AG09319 (cell line): ENCODE data around the gene MYO7A.

Source experiments
- DNase-seq: peaks from one replicate; pipeline ENCODE4 v3.0.0-alpha.2; 2010; ENCODE audit warnings: low read depth; ENCODE audit errors: extremely low read depth
- TF ChIP-seq, protein P1 (sequence below): IDR thresholded peaks from 2 replicates; pipeline ENCODE4 v1.5.1; 2011; ENCODE audit warnings: low read depth, mild to moderate bottlenecking, inconsistent platforms, low read length, moderate library complexity

Gene MYO7A

DNA sequence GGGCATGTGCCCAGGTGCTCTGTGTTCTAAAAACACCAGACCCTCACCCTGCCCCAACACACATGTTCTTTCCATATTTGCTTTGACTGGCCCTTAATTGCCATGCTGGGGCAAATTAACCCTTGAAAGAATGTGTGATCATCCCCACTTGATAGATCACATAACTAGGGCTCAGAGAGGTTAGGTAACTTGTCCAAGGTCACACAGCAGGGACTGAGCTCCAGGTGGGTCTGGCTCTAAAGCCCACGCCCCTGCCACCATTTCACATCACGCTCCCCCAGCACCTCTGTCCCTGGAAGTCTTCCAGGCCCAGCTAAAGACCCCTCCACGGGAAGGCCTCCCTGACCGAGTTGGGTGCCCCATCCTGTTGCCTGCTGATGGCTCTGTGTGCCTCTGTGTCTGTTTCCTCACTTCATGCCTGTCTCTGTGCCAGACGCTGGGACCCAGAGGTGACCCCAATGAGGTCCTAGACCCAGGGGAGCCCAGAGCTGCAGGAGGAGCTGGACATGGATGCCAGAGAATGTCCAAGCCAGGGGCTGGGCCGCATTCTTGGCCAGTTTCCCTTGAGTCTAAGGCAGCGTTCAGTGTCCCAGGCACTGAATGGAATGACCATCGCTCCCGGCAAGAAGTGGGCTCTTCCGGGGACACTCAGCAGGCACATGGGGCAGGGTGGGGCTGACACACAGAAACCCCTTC lies 79.7 kb downstream of the MYO7A start:
- no peak for DNase-seq
- TF ChIP-seq, protein P1, sequence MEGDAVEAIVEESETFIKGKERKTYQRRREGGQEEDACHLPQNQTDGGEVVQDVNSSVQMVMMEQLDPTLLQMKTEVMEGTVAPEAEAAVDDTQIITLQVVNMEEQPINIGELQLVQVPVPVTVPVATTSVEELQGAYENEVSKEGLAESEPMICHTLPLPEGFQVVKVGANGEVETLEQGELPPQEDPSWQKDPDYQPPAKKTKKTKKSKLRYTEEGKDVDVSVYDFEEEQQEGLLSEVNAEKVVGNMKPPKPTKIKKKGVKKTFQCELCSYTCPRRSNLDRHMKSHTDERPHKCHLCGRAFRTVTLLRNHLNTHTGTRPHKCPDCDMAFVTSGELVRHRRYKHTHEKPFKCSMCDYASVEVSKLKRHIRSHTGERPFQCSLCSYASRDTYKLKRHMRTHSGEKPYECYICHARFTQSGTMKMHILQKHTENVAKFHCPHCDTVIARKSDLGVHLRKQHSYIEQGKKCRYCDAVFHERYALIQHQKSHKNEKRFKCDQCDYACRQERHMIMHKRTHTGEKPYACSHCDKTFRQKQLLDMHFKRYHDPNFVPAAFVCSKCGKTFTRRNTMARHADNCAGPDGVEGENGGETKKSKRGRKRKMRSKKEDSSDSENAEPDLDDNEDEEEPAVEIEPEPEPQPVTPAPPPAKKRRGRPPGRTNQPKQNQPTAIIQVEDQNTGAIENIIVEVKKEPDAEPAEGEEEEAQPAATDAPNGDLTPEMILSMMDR: no peak

DNA sequence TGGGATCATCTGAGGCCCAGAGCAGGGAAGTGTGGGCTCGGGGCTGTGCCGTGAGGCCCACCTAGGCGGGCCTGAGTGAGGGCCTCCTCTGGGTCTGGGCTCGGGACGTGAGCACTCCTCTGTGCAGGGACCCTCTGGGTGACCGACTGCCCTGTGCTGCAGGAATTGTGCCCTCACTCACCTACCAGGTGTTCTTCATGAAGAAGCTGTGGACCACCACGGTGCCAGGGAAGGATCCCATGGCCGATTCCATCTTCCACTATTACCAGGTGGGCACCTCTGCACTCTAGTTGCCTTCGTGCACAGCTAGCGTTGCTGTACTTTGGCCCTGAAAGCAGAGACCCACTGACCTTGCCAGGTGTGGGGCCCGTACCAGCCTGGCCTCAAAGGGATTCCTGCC lies 80.5 kb downstream of the MYO7A start:
- TF ChIP-seq, protein P1: no peak
- DNase-seq: no peak

- DNase-seq: no peak
- TF ChIP-seq, protein P1: no peak
Measured at GRCh38 chr11:77209663-77210062, 81.6 kb downstream of the MYO7A start.

GRCh38 chr11:77211040-77211451 lies 83.0 kb downstream of the MYO7A start:
- DNase-seq: no peak
- TF ChIP-seq, protein P1: no peak

DNA sequence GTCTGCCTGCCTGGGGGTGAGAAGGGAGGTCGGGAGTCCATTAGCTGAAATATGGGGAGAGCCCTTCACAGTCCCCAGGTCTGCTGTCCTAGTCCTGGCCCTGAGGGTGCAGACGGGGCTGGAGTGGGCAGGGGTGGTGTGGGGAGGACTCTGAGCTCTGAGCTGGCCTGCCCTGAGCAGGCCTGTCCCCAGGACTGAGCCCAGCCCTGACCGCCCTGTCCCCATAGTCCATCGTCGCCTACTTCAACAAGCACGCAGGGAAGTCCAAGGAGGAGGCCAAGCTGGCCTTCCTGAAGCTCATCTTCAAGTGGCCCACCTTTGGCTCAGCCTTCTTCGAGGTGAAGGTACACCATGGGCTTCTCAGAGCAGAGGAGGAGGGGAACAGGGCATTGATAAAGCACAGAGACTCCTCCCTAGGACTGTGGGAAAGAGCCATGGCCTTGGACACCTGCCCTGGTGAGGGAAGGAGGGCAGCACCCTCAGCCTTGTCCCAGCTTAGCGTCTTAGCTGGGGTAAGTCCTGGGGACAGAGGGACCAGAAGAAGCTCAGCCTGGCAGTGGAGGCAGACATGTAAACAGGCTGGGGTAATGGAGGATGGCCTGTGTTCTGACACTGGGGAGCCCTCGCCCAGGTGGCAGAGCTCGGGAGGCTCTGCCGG lies 83.7 kb downstream of the MYO7A start:
- TF ChIP-seq, protein P1: no peak
- no peak for DNase-seq

- TF ChIP-seq, protein P1: no peak
- DNase-seq: no peak
Measured at GRCh38 chr11:77212314-77213007, 84.4 kb downstream of the MYO7A start.

DNA sequence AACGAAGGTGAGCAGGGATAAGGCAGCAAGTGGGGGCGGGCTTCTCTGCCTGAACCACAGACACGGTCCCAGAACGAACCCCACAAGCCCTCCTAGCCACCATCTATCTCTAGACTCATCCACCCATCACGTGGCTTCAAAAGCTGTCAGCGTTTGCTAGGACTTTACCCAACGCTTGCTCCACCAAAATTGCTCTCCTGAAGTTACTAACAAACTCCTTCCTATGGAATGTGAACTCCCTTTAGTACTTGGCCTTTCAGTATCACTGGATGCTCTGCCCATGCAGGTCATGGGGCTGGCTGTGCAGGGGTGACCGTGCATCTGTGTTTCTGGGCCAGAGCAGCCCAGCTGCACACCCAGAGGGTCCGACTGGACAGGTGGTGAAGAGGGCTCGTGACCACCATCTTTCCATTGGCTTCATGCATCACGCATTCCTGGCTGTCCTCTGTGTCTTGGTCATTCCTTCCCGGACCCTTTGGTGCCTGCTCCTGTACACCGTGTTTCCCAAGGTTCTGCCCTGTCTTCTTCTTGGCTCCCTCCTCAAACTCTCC lies 85.1 kb downstream of the MYO7A start:
- DNase-seq: no peak
- TF ChIP-seq, protein P1: no peak
